Ammon's horn (tissue), 1 donor: ENCODE results near the gene ANKRD11.
"Not testable (repeated sequence)": the region's sequence is repeated elsewhere in the genome, so short reads cannot be mapped to it uniquely, and the experiment has no call there.

ENCODE experiments used
- DNase-seq: peaks from one replicate; pipeline ENCODE4 v3.0.0-alpha.2; 2016; ENCODE audit warnings: low spot score

The ANKRD11 gene

GRCh38 chr16:89328412-89329400 is 161.7 kb downstream of the ANKRD11 start:
- not testable (repeated sequence) for DNase-seq

- DNase-seq, result no peak
Observed at GRCh38 chr16:89326721-89327120, 163.6 kb downstream of the ANKRD11 start.

- DNase-seq, result peak; percentile 79
Observed at GRCh38 chr16:89325861-89326471, 164.4 kb downstream of the ANKRD11 start.

- no peak for DNase-seq
Observed at GRCh38 chr16:89324056-89325010, 166.0 kb downstream of the ANKRD11 start.

GRCh38 chr16:89323120-89323960 is 167.0 kb downstream of the ANKRD11 start:
- DNase-seq, result no peak

GRCh38 chr16:89322321-89323119 is 167.8 kb downstream of the ANKRD11 start:
- no peak for DNase-seq

- DNase-seq, result peak; percentile 60
Observed at GRCh38 chr16:89320782-89321501, 169.4 kb downstream of the ANKRD11 start.

- DNase-seq, result no peak
Observed at GRCh38 chr16:89319886-89320781, 170.2 kb downstream of the ANKRD11 start.

GRCh38 chr16:89319631-89319885 is 170.8 kb downstream of the ANKRD11 start:
- no peak for DNase-seq

- DNase-seq, result no peak
Observed at GRCh38 chr16:89318871-89319630, 171.3 kb downstream of the ANKRD11 start.

- no peak for DNase-seq
Observed at GRCh38 chr16:89318430-89318758, 172.0 kb downstream of the ANKRD11 start.

- no peak for DNase-seq
Observed at GRCh38 chr16:89317729-89318429, 172.5 kb downstream of the ANKRD11 start.

GRCh38 chr16:89317101-89317671 is 173.2 kb downstream of the ANKRD11 start:
- DNase-seq, result no peak

GRCh38 chr16:89316701-89317100 is 173.7 kb downstream of the ANKRD11 start:
- DNase-seq, result no peak

- peak; percentile 51 for DNase-seq
Observed at GRCh38 chr16:89315791-89316581, 174.4 kb downstream of the ANKRD11 start.

- no peak for DNase-seq
Observed at GRCh38 chr16:89315271-89315670, 175.1 kb downstream of the ANKRD11 start.
